ENCODE measurements around the gene STAT4. TPM values are rescaled to one million over a fixed set of nuclear protein-coding genes. Genes with fewer than 3 reads are reported as not detected.

Gene STAT4
- total RNA-seq, 4 donors from 2014 or later, result 3.1 to 9.1 TPM; not detected in 2

DNA sequence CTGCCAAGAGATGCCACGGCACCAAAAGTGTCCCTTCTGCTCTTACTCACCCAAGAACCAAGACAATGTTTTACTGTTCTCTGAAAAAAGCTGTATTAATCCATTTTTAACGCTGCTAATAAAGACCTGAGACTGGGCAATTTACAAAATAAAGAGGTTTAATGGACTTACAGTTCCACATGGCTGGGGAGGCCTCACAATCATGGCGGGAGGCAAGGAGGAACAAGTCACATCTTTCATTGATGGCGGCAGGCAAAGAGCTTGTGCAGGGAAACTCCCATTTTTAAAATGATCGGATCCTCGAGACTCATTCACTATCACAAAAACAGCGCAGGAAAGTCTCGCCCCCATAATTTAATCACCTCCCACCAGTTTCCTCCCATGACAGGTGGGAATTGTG lies 135.0 kb downstream of the STAT4 start:
- H3K27ac ChIP-seq, result no peak overlapping the region
- in situ Hi-C loops (cut with MboI; ENCODE audit: low pct_ligation_motif_present in 1 of 4, low pct_unique_long_range_greater_than_20kb in 1 of 4, low sequenced_read_pairs in 3 of 4), result loop anchor here in 1 of 4 donors (10.0 to 25.0 kb wide), 2 partner anchors 129 to 669 kb away; partner anchors contain the start of gene GLS
- DNase-seq, result no peak
- intact Hi-C loops (cut with DNase I; ENCODE audit: low total_unique reads), result no loop called here
- TF ChIP-seq EP300 (IDR thresholded peaks at IDR 0.05; ENCODE audit: low read depth) (no peak), POLR2AphosphoS5 (IDR thresholded peaks at IDR 0.05) (no peak), POLR2A (IDR thresholded peaks at IDR 0.05) (no peak), CTCF (IDR thresholded peaks at IDR 0.05) (no peak)
- no peaks in the 10 kb centered on the region for H3K36me3 ChIP-seq
- H3K9me3 ChIP-seq, result no peaks in the 10 kb centered on the region
- H3K27me3 ChIP-seq, result no peaks in the 10 kb centered on the region
- peaks cover 3 to 46% (median 25%) of the 10 kb centered on the region in 4 donors for H3K4me1 ChIP-seq
- no peak overlapping the region for H3K4me3 ChIP-seq
- WGBS, 2 donors (ENCODE audit: low coverage in 1 of 2), result 82 to 90% methylated on average over 8 of the region's 8 CpGs

- WGBS, 2 donors (ENCODE audit: low coverage in 1 of 2), result 76 to 85% methylated on average over 2 of the region's 2 CpGs
These were observed 135.6 kb downstream of the STAT4 start for GRCh38 chr2:191015239-191015638.

GRCh38 chr2:191014653-191015020 lies 136.2 kb downstream of the STAT4 start:
- Histone ChIP-seq H3K27ac (peak overlapping the region; percentile 88 to 96 (median 94)), H3K36me3 (peaks cover 0 to 4% (median 0%) of the 10 kb centered on the region in 4 donors), H3K9me3 (no peaks in the 10 kb centered on the region), H3K4me3 (peak overlapping the region in 3 of 4 donors; percentile 70 to 78 (median 75)), H3K27me3 (no peaks in the 10 kb centered on the region), H3K4me1 (peaks cover 3 to 48% (median 21%) of the 10 kb centered on the region in 4 donors)
- WGBS, 2 donors (ENCODE audit: low coverage in 1 of 2), result 39% methylated on average over 3 to 4 of the region's 4 CpGs
- intact Hi-C loops (cut with DNase I; ENCODE audit: low total_unique reads) (no loop called here), in situ Hi-C loops (cut with MboI; ENCODE audit: low pct_ligation_motif_present in 1 of 4, low pct_unique_long_range_greater_than_20kb in 1 of 4, low sequenced_read_pairs in 3 of 4) (loop anchor here in 1 of 4 donors (10.0 to 25.0 kb wide), 2 partner anchors 127 to 670 kb away; partner anchors contain the start of gene GLS)
- no peak for DNase-seq
- TF ChIP-seq EP300 (IDR thresholded peaks at IDR 0.05; ENCODE audit: low read depth) (no peak), POLR2A (IDR thresholded peaks at IDR 0.05) (no peak), CTCF (IDR thresholded peaks at IDR 0.05) (no peak), POLR2AphosphoS5 (IDR thresholded peaks at IDR 0.05) (no peak)

More at GRCh38 chr2:191015239-191015638, 135.6 kb downstream of the STAT4 start:
- no peak for DNase-seq
- no peaks in the 10 kb centered on the region for H3K9me3 ChIP-seq
- H3K4me3 ChIP-seq, result no peak overlapping the region
- in situ Hi-C loops (cut with MboI; ENCODE audit: low pct_ligation_motif_present in 1 of 4, low pct_unique_long_range_greater_than_20kb in 1 of 4, low sequenced_read_pairs in 3 of 4), result loop anchor here in 1 of 4 donors (10.0 to 25.0 kb wide), 2 partner anchors 128 to 670 kb away; partner anchors contain the start of gene GLS
- peaks cover 3 to 50% (median 24%) of the 10 kb centered on the region in 4 donors for H3K4me1 ChIP-seq
- H3K36me3 ChIP-seq, result no peaks in the 10 kb centered on the region
- H3K27ac ChIP-seq, result peak overlapping the region in 3 of 4 donors; percentile 94 to 96 (median 95)
- no peak for TF ChIP-seq POLR2A (IDR thresholded peaks at IDR 0.05)
- TF ChIP-seq EP300 (IDR thresholded peaks at IDR 0.05; ENCODE audit: low read depth), result no peak
- TF ChIP-seq POLR2AphosphoS5 (IDR thresholded peaks at IDR 0.05), result no peak
- TF ChIP-seq CTCF (IDR thresholded peaks at IDR 0.05), result no peak
- intact Hi-C loops (cut with DNase I; ENCODE audit: low total_unique reads), result no loop called here
- no peaks in the 10 kb centered on the region for H3K27me3 ChIP-seq

- DNase-seq, result peak; percentile 95
- Histone ChIP-seq H3K36me3 (peaks cover 0 to 9% (median 0%) of the 10 kb centered on the region in 4 donors), H3K9me3 (no peaks in the 10 kb centered on the region), H3K4me3 (peak within 1 kb of the TSS; percentile 70 to 86 (median 76)), H3K4me1 (peaks cover 3 to 46% (median 21%) of the 10 kb centered on the region in 4 donors), H3K27me3 (no peaks in the 10 kb centered on the region), H3K27ac (peak within 1 kb of the TSS; percentile 88 to 96 (median 94))
- 0 to 1% methylated on average over 12 to 61 of the region's 68 CpGs for WGBS, 2 donors (ENCODE audit: low coverage in 1 of 2)
- intact Hi-C loops (cut with DNase I; ENCODE audit: low total_unique reads), result no loop called here
- in situ Hi-C loops (cut with MboI; ENCODE audit: low pct_ligation_motif_present in 1 of 4, low pct_unique_long_range_greater_than_20kb in 1 of 4, low sequenced_read_pairs in 3 of 4), result loop anchor here in 1 of 4 donors (10.0 to 25.0 kb wide), 2 partner anchors 127 to 671 kb away; partner anchors contain the start of gene GLS
- TF ChIP-seq CTCF (IDR thresholded peaks at IDR 0.05) (peak in 3 of 5 experiments; percentile 15 to 49 (median 41)), POLR2AphosphoS5 (IDR thresholded peaks at IDR 0.05) (peak; percentile 91 to 93 (median 93)), EP300 (IDR thresholded peaks at IDR 0.05; ENCODE audit: low read depth) (peak; percentile 64), POLR2A (IDR thresholded peaks at IDR 0.05) (peak; percentile 93)
These were observed 136.7 kb downstream of the STAT4 start, which contains the start of gene STAT1 for GRCh38 chr2:191013932-191014652. STAT1 (minus strand) TSS chr2:191014171; CDS start chr2:191010003, 4,168 bp downstream.

All from transverse colon (tissue), 4 donors.